ENCODE results near the gene FAM184B.

DNA sequence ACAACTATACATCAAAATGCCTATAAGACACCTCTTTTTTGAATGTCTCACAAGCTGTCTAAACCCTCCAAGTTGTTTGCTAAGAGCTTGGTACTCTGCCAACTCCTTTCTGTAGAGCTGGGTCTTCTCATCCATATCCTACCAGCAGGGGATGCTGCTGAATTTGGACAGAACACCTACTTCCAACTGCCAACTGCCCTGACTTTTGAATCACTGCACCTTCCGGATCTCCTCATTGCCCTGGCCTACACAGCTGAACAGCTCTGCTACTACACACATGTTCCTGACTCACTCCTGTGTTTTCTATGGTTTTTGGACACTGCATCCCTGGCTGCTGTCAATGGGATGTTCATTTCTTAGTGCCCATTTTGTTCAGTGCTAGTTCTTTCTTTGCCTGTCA is 18.7 kb downstream of the FAM184B start:
- TF ChIP-seq POLR2A (IDR thresholded peaks at IDR 0.05) (no peak), EP300 (IDR thresholded peaks at IDR 0.05; ENCODE audit: low read depth) (no peak), POLR2AphosphoS5 (IDR thresholded peaks at IDR 0.05) (no peak)
- TF ChIP-seq, protein P1, sequence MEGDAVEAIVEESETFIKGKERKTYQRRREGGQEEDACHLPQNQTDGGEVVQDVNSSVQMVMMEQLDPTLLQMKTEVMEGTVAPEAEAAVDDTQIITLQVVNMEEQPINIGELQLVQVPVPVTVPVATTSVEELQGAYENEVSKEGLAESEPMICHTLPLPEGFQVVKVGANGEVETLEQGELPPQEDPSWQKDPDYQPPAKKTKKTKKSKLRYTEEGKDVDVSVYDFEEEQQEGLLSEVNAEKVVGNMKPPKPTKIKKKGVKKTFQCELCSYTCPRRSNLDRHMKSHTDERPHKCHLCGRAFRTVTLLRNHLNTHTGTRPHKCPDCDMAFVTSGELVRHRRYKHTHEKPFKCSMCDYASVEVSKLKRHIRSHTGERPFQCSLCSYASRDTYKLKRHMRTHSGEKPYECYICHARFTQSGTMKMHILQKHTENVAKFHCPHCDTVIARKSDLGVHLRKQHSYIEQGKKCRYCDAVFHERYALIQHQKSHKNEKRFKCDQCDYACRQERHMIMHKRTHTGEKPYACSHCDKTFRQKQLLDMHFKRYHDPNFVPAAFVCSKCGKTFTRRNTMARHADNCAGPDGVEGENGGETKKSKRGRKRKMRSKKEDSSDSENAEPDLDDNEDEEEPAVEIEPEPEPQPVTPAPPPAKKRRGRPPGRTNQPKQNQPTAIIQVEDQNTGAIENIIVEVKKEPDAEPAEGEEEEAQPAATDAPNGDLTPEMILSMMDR (IDR thresholded peaks at IDR 0.05): no peak

All from transverse colon (tissue), 4 donors.